Motor neuron (in vitro differentiated cells): Measurements from ENCODE around the gene PPIF. TPM values are rescaled to one million over a fixed set of nuclear protein-coding genes. Genes with fewer than 3 reads are reported as not detected.

Experiments used
- ATAC-seq, 8 experiments: fragments of 200-7000 bp; cut with Tn5 transposase; replicated peaks in 6 of 8; 2 replicates each; pipeline ENCODE4 v1.8.0; 2021; ENCODE audit warnings: mild to moderate bottlenecking in 8 of 8, moderate library complexity in 8 of 8
- H3K27ac ChIP-seq, 2 donors: fragments of 250-450 bp; sonication (Bioruptor Pico); 2 replicates each; pipeline ENCODE4 v1.9.0; 2021; ENCODE audit warnings: antibody characterized with exemption in 2 of 2, mild to moderate bottlenecking in 2 of 2, moderate library complexity in 1 of 2
- H3K4me1 ChIP-seq, 2 donors: fragments of 250-450 bp; sonication (Bioruptor Pico); replicated peaks in 1 of 2; 2 replicates each; pipeline ENCODE4 v1.6.1; 2021; ENCODE audit warnings: antibody characterized with exemption in 2 of 2, mild to moderate bottlenecking in 2 of 2, moderate library complexity in 1 of 2
- H3K4me3 ChIP-seq, 5 donors: fragments of 250-450 bp; sonication (Bioruptor Pico); 2 replicates each; pipeline ENCODE4 v1.9.0; 2021; ENCODE audit warnings: antibody characterized with exemption in 5 of 5, mild to moderate bottlenecking in 5 of 5, moderate library complexity in 4 of 5
- WGBS, 10 experiments: fragments of 450-650 bp; shearing (Covaris generic); methylation state at CpG; one replicate each; pipeline ENCODE4 v1.0.0; 2022; 5-methylcytosine and 5-hydroxymethylcytosine counted together
- in situ Hi-C, 9 experiments: fragments of 400-800 bp; cut with MboI; loops; one replicate each; pipeline ENCODE4 v1.15.0; 2021; ENCODE audit warnings: low sequenced_read_pairs in 9 of 9, low pct_unique_long_range_greater_than_20kb in 2 of 9; ENCODE audit not compliant: unreplicated experiment in 9 of 9
- total RNA-seq, 8 experiments: library from RNA; unstranded; fragments of 300-600 nt; gene quantifications; 2 replicates each; pipeline versions ENCODE4 v1.2.3 to v1.2.4, GENCODE V29; 2022

The PPIF gene
- total RNA-seq, 8 experiments from 2014 or later = 10.3 to 90.8 (median 22.2) TPM

DNA sequence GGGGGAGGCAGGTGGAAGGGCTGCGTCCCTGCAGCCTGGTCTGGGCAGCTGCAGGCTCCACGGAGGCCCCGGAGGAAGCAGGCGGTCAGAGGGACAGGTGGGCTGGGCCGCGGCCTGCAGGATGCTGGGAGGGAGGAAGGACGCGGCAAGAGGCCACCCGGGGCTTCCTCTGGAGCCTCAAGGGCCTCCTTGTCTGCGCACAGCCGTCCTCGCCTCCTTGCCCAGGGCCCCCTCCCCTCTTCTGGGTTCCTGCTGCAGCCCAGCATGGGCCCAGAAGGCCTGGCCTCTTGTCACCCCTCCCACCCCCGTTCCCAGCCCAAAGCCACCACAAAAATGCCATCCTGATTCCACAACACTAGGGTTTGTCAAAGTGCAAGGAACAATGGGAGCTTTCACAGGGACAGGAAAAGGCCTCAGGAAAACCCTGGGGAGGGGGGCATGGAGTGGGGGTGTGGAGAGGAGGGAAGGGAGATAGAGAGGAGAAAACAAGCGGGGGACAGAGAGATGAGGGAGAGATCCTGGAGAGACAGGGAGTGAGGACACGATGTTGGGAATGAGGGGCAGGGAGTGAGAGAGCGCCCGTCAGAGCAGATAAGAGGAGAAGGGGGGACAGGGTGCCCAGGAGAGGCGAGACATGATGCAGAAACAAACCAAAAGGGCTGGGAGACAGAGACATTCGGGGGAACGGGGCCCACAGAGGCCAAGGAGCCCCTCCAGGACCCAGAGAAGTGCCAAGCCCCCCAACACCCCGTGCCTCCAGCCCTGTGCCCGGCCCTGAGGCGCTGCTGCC is 56.4 kb downstream of the PPIF start:
- H3K4me3 ChIP-seq = no peak overlapping the region
- no peak overlapping the region for H3K27ac ChIP-seq
- peak in 4 of 8 experiments; percentile 12 to 25 (median 21) for ATAC-seq
- H3K4me1 ChIP-seq = peaks cover 42 to 59% of the 10 kb centered on the region in 2 donors
- in situ Hi-C loops = no loop called here
- 20 to 67% (median 33%) methylated on average over 1 to 3 of the region's 23 CpGs; no CpG with 5 or more reads in 7 of the 10 experiments for WGBS, 10 experiments

- Histone ChIP-seq H3K4me1 (peaks cover 38 to 53% of the 10 kb centered on the region in 2 donors), H3K27ac (no peak overlapping the region), H3K4me3 (no peak overlapping the region)
- WGBS, 10 experiments = 6 to 70% (median 12%) methylated on average over 2 to 5 of the region's 7 CpGs; no CpG with 5 or more reads in 7 of the 10 experiments
- ATAC-seq = peak in 3 of 8 experiments; percentile 2 to 32 (median 12)
- in situ Hi-C loops = no loop called here
Observed at GRCh38 chr10:79404231-79404609, 57.0 kb downstream of the PPIF start.

GRCh38 chr10:79404690-79405131 is 57.4 kb downstream of the PPIF start:
- 33 to 100% (median 76%) methylated on average over 2 to 4 of the region's 5 CpGs; no CpG with 5 or more reads in 4 of the 10 experiments for WGBS, 10 experiments

More at GRCh38 chr10:79404690-79405131, 57.4 kb downstream of the PPIF start:
- no peak for ATAC-seq
- H3K4me1 ChIP-seq = peaks cover 33 to 53% of the 10 kb centered on the region in 2 donors
- no peak overlapping the region for H3K27ac ChIP-seq
- in situ Hi-C loops = no loop called here
- H3K4me3 ChIP-seq = no peak overlapping the region

Other genes starting within 250 kb of the PPIF start
- 10 to 100 TPM in 4 of 8 experiments, 1 to 10 TPM in 2, under 1 TPM in 2; 0.67 to 39.5 (median 8.0) TPM for gene ZCCHC24, start 98.2 kb downstream of the PPIF start, total RNA-seq
- gene EIF5AL1, start 165.1 kb downstream of the PPIF start, total RNA-seq = under 1 TPM; 0.05 to 0.66 (median 0.23) TPM
- gene SFTPA2, start 212.9 kb downstream of the PPIF start, total RNA-seq = 1 to 10 TPM in 1 of 8 experiments, under 1 TPM in 5, not detected in 2; 0.07 to 1.3 (median 0.18) TPM